C4-2B (cell line): ENCODE data around the gene ACOXL.

ENCODE experiments used
- CTCF ChIP-seq: fragments of 450-650 bp; conservative IDR thresholded peaks from 2 replicates; pipeline ENCODE4 v1.5.1; 2017; ENCODE audit warnings: mild to moderate bottlenecking
- ZFX ChIP-seq: fragments of 450-650 bp; IDR thresholded peaks from 2 replicates; pipeline ENCODE4 v1.6.1; 2017

- TF ChIP-seq CTCF = no peak
- no peak for TF ChIP-seq ZFX
These were observed 140.7 kb downstream of the ACOXL start for GRCh38 chr2:110873056-110873502.
